Left forelimb (tissue), 1 donor: ENCODE measurements around the gene HAGH.
"Not testable (repeated sequence)": the region's sequence is repeated elsewhere in the genome, so short reads cannot be mapped to it uniquely, and the experiment has no call there.

ENCODE experiments used
- DNase-seq: peaks from one replicate; pipeline ENCODE4 v3.0.0-alpha.2; 2018; ENCODE audit warnings: low spot score

The HAGH gene

DNA sequence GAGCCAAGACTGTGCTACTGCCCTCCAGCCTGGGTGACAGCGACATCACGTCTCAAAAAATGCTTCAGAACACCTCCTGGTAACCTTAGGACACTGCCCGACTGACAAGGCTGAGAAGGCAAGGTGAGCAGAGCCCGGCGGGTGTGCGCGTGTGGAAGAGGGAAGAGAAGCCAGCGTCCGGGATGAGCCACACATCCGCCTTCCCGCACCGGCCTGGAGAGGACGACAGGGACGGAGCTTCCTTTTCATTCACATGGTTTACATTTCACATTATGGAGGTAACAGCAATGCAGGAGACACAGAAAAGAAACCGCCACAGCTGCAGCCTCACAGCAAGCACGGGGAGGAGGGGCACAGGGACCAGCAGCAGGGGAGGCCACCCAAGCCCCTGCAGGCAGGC lies 16.5 kb downstream of the HAGH start:
- DNase-seq: no peak

GRCh38 chr16:1809281-1809801 lies 17.3 kb downstream of the HAGH start:
- DNase-seq: no peak

GRCh38 chr16:1808691-1809090 lies 17.9 kb downstream of the HAGH start:
- DNase-seq: no peak

- no peak for DNase-seq
Observed at GRCh38 chr16:1807626-1808025, 19.0 kb downstream of the HAGH start.

DNA sequence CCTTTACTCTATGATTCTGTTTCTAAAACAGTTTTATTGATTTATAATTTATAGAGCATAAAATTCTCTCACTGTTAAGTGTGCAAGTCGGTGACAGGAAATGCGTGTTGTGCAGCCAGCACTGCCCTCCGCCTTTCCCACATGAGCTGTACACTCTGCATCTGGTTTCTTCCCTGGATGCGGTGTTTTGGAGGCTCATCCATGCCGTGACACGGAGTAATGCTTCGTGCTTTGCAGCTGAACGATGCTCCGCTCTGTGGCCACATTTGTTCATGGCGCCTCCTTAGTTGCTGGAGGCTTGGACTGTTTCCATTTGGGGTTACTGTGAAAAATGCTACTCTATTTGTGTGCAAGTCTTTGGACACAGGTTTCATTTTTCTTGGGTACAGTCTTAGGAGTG lies 25.9 kb downstream of the HAGH start:
- DNase-seq: no peak

- DNase-seq: not testable (repeated sequence)
Observed at GRCh38 chr16:1799263-1799662, 27.4 kb downstream of the HAGH start.

GRCh38 chr16:1794908-1795666 lies 31.5 kb downstream of the HAGH start:
- DNase-seq: no peak

DNA sequence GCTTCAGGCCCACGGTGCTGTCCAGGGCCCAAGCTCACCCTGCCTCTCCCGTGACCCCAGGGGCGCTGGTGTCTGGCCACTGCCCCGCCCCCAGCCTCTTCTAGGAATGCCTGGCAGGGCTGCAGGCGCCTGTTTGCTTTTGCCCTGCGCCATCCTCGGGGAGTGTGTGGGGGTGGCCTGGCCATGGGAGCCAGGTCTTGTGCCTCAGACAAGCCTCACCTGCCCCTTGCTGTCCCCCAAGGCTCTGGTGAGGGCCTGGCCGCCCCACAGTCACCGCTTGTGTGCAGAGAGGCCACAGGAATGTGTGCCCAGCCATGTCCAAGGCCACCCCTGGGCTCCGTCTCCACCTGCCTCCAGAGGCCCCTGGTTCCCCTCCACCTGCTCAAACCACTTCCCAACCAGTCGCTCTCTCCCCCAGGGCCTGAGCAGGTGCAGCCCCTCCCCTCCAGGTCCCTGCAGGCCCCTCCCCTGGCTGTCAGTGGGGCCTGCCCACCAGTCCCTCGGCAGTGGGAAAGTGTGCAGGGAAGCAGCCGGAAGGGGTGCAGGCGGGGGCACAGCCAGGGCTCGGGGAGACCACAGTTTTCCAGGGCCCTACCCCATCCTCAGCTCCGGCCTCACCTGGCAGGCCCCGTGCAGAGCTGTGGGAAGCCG lies 32.3 kb downstream of the HAGH start:
- no peak for DNase-seq

GRCh38 chr16:1793578-1794220 lies 32.9 kb downstream of the HAGH start, which contains the start of gene IGFALS:
TSS of gene IGFALS (minus strand) at chr16:1793705. CDS start at chr16:1793652, 53 bp downstream.
- no peak for DNase-seq

- DNase-seq: no peak
Observed at GRCh38 chr16:1792836-1793577, 33.6 kb downstream of the HAGH start.

DNA sequence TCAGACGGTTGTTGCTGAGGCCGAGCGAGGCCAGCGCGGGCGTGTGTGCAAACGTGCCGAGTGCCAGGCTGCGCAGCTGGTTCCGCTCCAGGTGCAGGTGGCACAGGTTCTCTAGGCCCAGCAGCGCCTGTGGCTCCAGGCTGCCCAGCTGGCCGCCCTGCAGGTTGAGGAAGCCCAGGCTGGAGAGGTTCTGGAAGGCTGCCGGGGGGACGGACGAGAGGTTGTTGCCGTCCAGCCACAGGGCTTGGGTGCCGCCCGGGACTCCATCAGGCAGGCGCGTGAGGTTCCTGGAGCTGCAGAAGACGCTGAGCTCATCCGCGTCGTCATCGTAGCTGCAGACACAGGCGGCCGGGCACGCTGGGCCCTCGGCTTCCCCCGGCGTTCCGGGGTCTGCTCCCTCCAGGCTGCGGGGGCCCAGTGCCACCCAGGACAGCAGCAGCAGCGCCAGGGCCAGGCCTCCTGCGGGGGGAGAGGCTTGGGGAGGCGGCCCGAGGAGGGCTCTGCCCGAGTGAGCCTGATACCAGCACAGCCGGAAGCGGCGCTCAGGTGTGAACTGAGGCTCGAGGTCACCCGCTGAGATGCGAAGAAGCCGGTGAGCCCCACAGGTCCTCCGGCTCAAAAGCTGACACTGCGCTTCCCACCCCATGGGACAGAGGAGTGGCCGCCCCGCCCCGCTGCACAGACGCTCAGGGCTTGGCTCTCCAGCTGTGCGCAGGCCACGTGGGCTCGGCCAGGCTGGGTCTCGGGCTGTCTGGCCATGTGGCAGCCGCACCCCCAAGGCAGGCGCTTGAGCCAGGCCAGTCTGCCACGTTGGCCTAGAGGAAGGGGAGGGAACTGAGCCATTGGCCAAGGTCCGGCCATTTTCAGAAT lies 34.4 kb downstream of the HAGH start:
- no peak for DNase-seq

DNA sequence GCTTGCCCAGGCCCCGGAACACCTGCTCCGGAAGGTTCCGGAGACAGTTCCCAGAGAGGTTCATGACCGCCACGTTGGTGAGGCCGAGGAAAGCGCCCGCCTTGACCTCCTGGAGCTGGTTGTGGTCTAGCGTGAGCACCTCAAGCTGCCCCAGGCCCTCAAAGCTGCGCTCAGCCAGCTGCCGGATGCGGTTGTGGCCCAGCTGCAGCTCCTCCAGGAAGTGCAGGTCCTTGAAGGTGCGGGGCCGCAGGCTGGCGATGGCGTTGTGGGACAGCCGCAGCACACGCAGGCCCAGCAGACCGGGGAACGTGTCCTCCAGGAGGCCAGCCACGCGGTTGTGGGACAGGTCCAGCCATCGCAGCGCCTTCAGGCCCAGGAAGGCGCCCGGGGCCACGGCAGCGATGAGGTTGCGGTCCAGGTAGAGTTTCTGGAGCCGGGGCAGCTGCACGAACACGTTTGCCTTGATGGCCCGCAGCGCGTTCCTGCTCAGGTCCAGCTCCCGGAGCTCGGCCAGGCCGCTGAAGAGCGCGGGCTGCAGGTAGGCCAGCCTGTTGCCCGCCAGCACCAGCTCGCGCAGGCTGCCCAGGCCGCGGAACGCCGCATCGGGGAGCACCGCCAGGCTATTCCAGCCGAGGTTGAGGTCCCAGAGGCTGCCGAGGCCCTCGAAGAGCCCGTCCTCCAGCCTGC lies 35.2 kb downstream of the HAGH start:
- DNase-seq: no peak

GRCh38 chr16:1790611-1791255 lies 35.9 kb downstream of the HAGH start:
- no peak for DNase-seq

- DNase-seq: no peak
Observed at GRCh38 chr16:1790261-1790610, 36.4 kb downstream of the HAGH start.

DNA sequence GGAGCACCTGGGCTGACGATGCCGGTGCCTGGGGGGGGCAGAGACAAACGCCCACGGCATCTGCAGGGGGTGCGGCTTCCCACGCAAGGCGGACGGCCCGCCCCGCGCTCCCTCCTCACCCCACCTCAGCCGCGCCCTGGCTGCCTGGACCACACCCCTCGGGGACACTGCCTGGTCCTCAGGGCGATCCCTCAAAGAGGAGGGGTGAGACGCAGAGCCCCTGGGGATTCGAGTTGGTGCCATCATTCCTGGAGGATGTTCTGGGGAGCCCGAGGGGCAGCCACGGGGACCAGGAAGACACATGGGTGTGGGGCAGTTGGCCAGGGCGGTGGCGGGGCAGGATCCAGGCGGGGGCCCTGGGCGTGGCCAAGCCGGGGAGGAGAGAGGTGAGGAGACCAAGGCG lies 37.0 kb downstream of the HAGH start:
- DNase-seq: no peak

DNA sequence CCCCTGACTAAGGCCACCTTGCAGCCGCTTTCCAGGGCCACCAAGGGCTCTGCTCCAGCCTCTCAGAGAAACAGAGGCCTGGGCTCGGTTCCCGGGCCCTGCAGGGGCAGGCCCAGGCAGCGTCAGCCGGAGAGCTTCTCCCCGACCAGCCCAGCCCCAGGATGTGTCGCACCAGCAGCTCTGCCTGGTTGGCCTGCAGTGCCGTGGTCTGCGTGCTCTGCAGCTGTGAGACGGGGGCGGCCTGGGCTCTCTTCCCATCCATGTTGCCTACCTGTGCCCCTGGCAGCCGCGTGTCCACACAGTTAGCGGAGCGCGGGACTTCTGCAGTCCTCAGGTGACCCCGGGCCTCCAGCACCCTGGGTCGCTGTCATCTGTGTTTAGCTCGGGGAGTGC lies 37.9 kb downstream of the HAGH start:
- DNase-seq: no peak

- peak; percentile 54 for DNase-seq
Observed at GRCh38 chr16:1788095-1788707, 38.4 kb downstream of the HAGH start.

- DNase-seq: no peak
Observed at GRCh38 chr16:1787322-1788094, 39.1 kb downstream of the HAGH start.

- no peak for DNase-seq
Observed at GRCh38 chr16:1787056-1787321, 39.6 kb downstream of the HAGH start.
